ENCODE results near the gene TBC1D22A.

Gene TBC1D22A

GRCh38 chr22:46737976-46738646 is 24.3 kb upstream of the TBC1D22A start, which contains the start of gene CERK:
Gene CERK (minus strand): TSS chr22:46738252. CDS start chr22:46738148, 104 bp downstream.
- peak; percentile 55 to 76 for DNase-seq

- DNase-seq, result no peak
Measured at GRCh38 chr22:46738647-46739093, 23.8 kb upstream of the TBC1D22A start.

GRCh38 chr22:46739094-46739870 is 23.2 kb upstream of the TBC1D22A start:
- DNase-seq, result peak in 1 of 2 donors; percentile 21

- no peak for DNase-seq
Measured at GRCh38 chr22:46740910-46741780, 21.3 kb upstream of the TBC1D22A start.

- no peak for DNase-seq
Measured at GRCh38 chr22:46741974-46742519, 20.4 kb upstream of the TBC1D22A start.

GRCh38 chr22:46742576-46743221 is 19.8 kb upstream of the TBC1D22A start:
- DNase-seq, result no peak

GRCh38 chr22:46744581-46744980 is 17.9 kb upstream of the TBC1D22A start:
- DNase-seq, result no peak

- no peak for DNase-seq
Measured at GRCh38 chr22:46746192-46746591, 16.3 kb upstream of the TBC1D22A start.

GRCh38 chr22:46746620-46747019 is 15.8 kb upstream of the TBC1D22A start:
- DNase-seq, result no peak

GRCh38 chr22:46747646-46748045 is 14.8 kb upstream of the TBC1D22A start:
- no peak for DNase-seq

GRCh38 chr22:46748206-46748907 is 14.1 kb upstream of the TBC1D22A start:
- DNase-seq, result no peak

GRCh38 chr22:46748908-46749675 is 13.4 kb upstream of the TBC1D22A start:
- DNase-seq, result no peak

- no peak for DNase-seq
Measured at GRCh38 chr22:46749682-46750529, 12.5 kb upstream of the TBC1D22A start.

GRCh38 chr22:46750530-46750800 is 12.0 kb upstream of the TBC1D22A start:
- DNase-seq, result no peak

GRCh38 chr22:46750863-46751443 is 11.5 kb upstream of the TBC1D22A start:
- no peak for DNase-seq

GRCh38 chr22:46752286-46752987 is 10.0 kb upstream of the TBC1D22A start:
- DNase-seq, result no peak

GRCh38 chr22:46752988-46753310 is 9.5 kb upstream of the TBC1D22A start:
- no peak for DNase-seq

GRCh38 chr22:46753360-46753759 is 9.1 kb upstream of the TBC1D22A start:
- DNase-seq, result no peak

GRCh38 chr22:46753761-46754109 is 8.7 kb upstream of the TBC1D22A start:
- no peak for DNase-seq

Measured in hippocampal formation (tissue), 2 donors.